CD4-positive, alpha-beta T cell treated with Interleukin-2 at 100 ng/mL for 4 hours (primary cell): Measurements from ENCODE around the gene NUDT16L1.

Experiments
- DNase-seq: peaks from one replicate; pipeline ENCODE4 v3.0.0-alpha.2; 2020; ENCODE audit warnings: low spot score

The NUDT16L1 gene

DNA sequence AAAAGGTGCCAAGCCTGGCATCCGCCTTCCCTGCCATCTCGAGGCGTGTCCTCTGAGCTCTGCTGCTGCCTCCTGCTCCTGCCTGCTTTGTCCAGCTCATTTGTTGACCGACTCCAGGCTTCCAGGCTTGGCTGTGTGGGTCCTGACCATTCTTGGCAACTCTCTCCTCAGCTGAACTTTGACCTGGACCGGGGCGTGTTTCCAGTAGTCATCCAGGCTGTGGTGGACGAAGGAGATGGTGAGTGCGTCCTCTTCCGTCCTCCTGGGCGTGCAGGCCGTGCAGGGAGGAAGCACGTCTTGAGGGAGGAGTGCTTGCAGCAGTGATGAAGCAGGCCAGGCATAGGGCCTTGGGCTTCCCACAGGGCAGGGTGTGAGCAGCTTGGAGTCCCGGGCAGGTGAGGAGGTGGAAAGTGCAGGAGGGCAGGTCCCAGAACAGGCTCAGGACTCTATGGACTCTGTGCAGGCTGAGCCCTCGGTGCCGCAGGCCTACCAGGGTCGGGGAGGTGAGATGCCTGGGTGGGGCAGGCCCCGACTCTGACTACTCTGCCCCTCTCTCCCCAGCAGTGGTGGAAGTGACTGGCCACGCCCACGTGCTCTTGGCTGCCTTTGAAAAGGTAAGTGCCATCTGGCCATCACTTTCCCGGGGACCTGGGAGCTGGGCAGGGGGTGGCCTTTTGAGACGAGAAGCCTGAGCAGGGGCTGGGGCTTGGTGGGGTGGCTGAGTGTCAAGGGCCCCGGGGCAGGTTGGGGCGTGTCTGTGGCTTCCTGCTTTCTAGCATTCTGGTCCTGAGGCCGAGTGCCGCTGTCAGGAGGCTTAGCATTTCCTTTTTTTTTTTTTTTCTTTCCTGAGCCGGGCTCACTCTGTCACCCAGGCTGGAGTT lies 28.6 kb upstream of the NUDT16L1 start:
- DNase-seq: peak; percentile 56

DNA sequence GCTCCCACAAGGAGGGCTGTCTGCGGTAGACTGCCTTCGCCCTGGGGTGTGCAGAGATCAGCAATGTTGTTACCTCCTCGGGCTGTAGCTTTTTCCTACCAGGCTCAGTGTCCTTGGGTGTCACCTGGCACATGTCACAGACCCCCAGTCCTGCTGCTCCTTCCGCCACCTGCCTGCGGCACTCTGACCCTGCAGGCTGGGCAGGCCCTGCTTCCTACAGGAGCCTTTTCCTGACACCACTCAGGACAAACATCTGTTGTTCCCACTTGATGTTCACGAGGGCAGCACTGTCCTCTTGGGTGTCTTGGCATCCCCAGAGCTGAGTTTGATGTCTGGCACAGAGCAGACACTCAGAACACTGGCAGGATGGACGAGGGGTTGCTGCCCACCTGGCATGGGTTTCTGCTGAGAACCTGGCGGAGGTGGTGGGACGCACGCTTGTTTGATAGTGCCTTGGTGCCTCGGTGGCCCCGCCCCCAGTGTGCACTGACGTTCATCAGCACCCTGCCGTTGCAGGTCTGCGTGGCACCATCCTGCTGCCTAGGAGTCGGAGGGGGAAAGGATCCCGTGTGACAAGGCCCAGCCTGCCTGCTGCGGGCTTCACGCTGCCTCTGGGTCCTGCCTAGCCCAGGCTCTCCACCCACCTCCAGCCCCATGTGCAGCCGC lies 26.7 kb upstream of the NUDT16L1 start:
- no peak for DNase-seq

DNA sequence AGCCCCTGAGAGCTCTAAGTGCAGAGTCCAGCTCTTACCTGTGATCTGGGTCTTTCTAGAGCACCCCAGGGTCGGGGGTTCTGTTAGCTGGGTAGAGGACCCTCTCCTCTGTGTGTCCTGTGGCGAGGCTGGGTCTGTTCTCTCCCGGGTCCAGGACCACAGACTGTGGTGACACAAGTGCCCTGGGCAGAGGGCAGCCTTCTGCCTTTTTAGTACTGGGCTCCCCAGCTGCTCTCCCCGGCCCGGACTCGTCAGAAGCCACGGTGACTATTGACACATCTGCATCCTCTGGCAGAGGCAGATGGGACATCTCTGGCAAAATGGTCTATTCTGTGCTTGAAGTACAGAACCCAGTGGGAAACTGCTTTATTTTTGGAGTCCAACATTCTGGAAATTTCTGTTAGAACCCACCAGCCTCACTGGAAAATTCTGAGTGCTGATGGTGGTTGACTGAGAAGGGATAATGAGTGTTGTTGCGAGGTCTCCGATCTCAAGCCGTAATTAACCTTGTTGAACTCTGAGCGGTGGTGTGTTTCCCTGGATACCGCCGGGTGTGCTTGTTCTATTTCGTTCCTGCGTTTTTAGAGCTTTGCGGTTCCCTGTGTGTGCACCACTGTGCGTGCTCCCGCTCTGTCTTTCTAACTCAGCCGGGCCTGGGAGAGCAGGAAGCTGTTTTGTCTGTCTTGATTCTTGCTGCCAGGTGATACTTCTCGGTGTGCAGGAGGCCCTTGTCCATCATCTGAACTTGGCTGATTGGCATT lies 26.0 kb upstream of the NUDT16L1 start:
- no peak for DNase-seq

DNA sequence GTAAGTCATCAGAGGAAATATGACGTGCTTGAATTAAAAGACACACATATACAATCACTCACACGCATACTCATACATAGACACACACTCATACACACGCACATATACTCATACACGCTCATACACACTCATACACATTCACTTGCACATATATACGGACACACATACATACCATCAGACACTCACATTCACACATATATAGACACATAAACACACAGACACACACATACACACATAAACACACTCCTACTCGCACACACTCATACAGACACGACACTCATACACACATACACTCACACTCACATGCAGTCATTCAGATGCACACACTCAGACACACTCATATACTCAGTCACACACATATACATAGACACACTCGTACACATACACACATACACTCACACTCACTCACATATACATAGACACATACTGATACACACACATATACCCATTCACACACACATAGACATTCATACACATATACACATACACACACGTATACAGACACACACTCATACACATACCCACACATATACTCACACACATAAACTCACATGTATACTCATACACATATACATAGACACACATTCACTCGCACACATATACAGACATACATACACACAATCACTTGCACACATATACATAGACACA lies 24.9 kb upstream of the NUDT16L1 start:
- no peak for DNase-seq

DNA sequence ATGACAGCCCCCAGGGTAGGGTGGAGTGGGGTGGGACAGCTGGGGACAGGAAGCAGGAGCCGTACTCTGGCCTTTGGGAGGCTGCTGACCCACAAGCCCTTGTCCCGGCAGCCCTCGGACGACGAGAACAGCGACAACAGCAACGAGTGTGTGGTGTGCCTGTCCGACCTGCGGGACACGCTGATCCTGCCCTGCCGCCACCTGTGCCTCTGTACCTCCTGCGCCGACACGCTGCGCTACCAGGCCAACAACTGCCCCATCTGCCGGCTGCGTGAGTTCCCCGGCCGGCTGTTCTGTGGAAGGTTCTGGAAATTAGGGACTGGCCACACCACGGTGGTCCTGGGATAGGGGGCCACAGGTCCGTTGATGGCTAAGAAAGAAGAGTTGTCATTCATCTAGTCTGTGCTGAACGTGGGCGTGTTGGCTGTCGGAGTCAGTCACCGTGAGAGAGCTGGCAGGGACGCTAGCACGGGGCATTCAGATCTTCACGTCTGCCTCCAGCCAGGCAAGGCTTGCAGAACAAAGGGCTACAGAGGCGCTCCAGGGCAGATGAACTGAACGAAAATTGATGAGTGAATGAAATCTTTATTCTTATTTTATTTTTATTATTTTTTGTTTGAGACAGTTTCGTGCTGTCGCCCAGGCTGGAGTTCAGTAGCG lies 19.8 kb upstream of the NUDT16L1 start:
- no peak for DNase-seq

DNA sequence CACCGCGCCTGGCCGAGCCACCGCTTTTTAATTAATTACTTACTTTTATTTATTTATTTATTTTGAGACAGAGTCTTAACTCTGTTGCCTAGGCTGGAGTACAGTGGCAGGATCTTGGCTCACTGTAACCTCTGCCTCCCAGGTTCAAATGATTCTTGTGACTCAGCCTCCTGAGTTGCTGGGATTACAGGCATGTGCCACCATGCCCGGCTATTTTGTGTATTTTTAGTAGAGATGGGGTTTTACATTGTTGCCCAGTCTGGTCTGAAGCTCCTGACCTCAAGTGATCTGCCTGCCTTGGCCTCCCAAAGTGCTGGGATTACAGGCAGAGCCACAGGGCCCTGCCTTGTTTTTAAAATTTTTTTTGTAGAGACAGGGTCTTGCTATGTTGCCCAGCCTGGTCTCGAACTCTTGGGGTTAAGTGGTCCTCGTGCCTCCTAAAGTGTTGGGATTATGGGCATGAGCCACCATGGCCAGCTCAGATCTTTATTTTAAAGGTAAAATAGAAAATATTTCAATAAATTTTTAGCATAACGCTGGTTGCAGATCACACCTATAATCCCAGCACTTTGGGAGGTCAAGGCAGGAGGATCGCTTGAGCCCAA lies 18.3 kb upstream of the NUDT16L1 start:
- DNase-seq: no peak

DNA sequence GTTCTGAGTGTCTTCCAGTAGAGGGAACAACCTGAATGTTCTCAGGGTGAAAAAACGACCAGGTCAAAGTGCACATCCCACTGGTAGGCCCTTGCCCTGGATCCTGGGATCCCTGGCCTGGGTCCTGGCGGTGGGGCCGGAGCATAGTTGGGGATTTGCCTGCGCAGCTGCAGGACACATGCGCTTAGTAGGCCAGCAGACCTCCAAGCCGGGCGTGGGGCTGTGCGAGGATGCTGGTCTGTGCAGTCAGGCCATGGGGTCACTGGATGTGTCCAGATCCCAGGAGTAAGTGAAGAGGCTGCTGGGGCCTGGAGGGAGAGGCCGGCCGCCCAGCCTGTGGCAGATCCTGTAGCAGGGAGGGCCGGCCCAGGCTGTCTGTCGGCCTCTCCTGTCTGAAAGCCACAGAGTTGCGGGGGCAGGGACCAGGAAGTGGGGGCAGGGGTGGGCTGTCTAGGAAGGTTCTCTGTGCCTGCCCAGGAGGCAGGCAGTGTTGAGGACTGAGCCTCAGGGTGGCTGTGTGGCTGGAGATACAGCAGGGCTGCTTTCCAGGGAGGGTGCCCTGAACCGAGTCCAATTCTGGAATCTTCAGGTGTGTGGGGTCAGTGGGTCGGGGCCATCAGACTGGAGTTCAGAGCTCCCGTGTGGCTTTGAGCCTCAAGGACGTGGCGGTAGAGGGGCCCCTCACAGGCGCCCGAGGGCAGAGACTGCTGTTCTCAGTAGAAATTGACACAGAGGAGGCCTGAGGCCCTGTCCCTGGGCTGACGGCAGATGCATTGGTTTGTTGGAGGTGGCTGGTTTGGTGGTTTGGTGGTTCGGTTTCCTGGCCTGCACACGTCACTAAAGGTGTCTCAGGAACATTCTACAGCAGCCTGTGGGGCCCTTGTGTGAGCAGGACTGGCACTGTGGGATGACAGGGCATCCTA lies 17.2 kb upstream of the NUDT16L1 start:
- DNase-seq: peak; percentile 71

DNA sequence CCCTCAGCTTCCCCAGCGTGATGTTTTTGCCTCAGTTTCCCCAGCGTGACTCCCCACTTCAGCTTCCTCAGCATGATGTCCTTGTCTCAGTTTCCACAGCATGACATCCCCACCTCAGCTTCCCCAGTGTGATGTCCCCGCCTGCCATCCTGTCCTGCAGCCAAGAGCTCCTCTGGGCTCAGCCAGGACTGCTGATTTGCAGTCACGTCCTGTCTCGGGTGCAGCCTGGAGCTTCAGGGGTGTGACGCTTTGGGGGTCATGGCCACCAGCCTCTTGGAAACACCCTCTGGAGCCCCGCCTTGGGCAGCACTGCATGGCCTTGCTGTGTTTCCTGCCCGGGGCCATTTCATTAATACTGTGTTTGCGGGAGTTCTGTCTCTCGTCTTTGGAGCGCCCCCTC lies 16.5 kb upstream of the NUDT16L1 start:
- no peak for DNase-seq

DNA sequence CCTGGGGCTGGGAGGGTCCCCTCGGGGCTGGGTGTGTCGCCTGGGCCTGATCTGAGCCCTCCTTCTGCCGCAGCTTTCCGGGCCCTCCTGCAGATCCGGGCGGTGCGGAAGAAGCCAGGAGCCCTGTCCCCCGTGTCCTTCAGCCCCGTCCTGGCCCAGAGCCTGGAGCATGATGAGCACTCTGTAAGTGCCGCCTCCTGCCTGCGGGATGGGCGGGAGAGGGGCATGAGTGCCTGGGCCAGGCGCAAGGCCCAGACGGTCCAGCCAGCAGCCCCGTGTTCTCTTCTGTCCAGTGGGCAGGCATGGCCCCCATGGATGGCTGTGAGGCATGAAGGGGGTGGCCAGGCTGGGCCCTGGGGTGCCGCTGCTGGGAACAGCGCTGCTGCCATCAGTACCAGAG lies 16.0 kb upstream of the NUDT16L1 start:
- DNase-seq: no peak

DNA sequence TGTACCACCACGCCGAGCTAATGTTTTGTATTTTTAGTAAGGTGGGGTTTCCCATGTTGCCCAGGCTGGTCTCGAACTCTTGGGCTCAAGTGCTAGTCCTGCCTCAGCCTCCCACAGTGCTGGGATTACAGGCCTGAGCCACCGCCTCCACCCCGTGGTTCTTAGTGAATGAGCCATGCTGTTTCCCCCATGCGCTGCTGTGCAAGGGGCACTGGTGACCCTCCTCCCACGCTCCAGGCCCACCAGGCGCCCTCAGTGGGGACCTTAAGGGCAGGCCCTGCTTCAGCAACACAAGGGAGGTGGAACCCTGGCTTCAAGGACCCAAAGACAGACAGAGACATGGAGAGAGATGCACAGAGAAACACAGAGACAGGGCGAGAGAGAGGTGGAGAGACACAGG lies 15.4 kb upstream of the NUDT16L1 start:
- DNase-seq: no peak

DNA sequence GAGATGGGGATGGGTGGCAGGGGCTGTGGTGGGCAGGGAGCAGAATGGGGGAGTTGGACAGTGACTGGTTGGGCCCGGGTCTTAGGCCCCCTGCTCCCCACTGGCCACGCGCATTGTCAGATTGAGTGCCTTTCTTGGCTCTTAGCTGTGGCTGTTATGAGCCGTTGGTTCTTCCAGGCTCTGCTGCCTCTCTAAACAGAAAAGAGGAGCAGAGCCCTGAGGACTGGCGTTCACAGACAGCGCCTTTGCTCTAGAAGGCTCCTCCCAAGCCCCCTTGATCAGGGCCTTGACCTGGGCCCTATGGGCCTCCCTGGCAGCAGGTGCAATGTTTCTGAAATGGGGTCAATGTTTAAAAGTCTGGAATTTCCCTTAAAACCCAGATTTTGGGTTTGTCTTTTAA lies 14.8 kb upstream of the NUDT16L1 start:
- no peak for DNase-seq

DNA sequence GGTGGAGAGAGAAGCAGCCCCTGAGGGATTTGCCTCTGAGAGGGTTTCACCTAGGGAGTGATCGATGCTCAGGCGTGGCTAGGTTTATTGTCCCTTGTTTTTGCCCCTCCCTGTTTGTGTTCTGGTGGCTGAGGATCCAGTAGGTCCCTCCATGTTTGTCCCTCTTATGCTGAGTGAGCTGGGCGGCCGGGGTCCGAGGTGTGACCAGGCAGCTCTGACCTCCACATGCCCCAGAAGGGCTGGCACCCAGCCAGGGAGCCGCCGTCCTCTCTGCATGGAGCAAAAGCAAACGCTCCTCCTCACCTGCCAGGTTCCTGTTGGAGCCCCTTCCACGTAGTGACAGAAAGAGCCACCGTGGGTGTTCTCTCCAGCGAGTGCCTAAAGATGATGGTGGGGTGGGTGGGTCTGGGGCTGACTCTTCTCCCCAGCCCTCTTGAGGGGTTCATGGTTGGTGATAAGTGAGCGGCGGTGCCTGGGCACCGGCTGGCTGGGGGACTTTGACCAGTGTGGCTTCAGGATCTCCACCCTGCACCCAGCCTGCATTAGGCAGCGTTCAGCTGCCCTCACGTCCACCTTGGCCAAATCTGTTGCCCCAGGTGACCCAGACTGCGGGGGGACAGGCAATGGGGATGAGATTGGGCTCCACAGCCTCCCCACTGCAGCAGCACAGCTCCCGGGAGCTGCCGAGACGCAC lies 14.1 kb upstream of the NUDT16L1 start:
- no peak for DNase-seq

DNA sequence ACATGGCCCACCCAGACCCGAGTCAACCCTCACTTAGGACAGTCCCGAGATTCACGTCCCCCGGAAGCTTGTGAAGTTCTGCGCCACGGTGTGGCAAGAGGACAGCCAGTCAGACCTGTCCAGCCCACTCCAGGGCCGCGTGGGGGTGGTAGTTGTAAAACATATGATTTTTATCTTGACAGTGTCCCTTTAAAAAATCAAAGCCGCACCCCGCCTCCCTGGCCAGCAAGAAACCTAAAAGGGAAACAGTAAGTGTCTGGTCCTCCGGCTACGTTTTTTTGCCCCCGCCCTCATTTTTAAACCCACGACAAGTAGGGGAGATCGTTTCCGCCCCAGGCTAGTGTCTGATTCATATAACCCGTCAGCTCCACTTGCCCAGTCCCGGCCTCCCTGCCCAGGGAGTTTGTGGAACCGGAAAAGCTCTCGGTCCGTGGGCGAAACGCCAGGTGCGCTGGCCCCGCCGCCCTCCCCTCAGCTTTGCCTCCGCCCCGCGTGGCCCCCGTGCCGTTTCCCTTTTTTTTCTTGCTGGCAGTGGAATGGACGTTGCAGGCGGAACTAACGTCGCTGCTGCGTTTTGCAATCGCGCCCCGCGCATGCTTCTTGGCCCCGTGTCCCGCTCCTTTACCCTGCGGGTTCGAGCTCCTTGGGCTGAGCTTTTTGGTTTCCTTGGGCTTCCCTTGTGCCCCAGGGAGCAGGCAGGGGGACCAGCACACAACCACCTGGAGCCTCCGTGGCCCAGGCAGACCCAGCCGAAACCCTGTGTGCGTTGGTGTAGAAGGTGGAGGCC lies 13.3 kb upstream of the NUDT16L1 start:
- no peak for DNase-seq

DNA sequence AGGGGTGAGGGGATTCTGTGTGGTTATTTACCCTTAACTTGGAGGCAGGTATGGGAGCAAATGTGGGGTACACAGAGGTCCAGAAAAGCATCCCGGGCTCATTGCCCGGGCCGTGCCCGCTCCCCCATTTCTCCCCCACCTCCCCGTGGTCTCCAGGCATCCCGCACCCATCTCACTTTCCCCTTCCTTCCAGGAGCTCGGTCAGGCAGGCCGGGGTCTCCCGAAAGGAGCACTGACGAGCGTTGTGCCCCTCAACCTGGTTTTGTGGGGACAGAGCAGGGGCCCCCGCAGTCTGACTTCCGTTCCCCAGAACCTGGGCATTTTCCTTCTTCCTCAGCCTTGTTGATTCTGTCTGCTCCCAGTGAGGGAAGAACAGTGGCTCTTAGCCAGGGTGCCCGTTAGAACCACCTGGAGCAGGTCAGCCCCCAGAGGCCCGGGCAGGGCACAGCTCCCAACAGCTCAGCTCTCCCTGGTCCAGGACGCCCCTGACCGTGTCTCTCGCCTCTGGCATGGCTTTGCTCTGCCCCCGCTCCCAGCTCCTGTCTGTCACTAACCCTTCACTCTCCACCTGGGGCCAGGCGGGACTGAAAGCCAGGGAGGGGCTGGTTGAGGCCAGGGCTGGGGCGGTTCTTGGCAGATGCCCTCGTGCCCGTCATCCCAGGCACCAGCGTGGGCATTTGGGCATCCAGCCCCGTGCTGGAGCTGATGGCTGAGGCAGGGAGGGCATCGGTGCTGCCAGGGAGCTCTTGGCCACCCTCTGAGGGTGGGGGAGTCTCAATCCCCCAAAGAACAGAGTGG lies 12.5 kb upstream of the NUDT16L1 start:
- no peak for DNase-seq

DNA sequence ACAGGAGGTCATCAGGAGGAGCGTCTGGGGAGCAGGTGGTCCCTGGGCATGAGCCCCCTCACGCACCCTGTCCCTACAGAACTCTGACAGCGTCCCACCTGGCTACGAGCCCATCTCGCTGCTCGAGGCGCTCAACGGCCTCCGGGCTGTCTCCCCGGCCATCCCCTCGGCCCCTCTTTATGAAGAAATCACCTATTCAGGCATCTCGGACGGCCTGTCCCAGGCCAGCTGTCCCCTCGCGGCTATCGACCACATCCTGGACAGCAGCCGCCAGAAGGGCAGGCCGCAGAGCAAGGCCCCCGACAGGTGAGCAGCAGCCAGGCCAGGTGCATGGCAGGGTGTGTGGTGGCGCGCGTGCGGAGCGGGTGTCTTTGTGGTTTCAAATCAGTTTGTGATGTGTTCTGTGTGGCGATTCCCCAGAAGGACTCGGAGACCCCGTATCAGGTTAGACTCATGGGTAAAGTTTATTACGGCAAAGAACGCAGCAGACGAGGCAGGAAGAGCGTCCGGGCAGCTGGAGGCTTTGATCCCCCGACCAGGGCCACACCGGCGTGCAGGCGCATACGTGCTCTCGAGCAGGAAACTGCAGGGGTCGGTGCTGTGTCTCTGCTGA lies 11.8 kb upstream of the NUDT16L1 start:
- no peak for DNase-seq

DNA sequence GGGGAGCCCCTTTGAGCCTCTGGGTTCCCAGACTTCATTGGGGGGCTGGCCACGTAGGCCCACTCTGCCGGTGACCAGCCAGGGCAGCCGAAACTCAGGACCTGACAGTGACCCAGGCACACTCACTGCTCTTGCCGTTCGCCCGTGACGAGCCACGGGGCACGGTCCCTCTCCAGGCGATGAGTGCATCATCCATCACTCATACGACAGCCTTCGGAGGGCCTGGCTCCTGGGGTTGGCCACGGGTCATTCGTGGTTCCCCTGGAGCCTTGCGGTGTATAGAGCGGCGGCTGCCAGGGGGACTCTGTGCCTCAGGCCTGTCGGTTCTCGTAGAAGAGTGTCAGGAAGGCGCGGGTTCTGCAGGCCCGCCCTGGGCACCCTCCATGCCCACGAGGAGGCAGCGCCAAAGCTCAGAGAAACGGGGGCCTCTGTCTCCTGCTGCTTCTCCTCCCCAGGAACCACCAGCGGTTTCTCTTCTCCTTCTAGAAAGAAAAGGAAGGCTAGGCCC lies 11.2 kb upstream of the NUDT16L1 start:
- DNase-seq: no peak

DNA sequence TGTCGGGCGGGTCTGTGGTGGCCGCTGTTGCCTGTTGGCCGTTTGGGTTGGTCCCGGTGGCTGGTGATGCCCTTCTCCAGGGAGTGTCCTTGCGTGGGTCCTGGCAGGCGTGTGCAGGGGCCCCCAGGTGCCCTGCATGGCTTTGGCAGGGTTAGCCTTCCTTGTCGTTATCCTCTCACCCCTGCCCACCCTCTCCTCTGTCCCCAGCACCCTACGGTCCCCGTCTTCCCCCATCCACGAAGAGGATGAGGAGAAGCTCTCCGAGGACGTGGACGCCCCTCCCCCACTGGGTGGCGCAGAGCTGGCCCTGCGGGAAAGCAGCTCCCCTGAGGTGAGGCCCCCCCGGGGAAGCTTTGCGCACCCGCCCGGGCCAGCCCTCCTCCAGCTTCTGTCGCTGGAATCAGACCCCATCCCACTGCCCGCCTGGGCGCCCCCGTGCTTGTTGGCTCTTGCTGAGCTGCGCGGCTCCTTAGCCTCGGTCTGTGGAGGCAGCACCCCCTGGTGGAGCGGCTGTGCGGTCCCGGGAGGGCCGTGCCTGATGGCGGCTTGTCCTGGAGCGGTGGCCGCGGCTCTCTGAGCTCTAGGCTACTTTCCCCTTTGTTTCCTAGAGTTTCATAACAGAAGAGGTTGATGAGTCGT lies 10.6 kb upstream of the NUDT16L1 start:
- no peak for DNase-seq
